ENCODE measurements around the gene IL17B.

DNA sequence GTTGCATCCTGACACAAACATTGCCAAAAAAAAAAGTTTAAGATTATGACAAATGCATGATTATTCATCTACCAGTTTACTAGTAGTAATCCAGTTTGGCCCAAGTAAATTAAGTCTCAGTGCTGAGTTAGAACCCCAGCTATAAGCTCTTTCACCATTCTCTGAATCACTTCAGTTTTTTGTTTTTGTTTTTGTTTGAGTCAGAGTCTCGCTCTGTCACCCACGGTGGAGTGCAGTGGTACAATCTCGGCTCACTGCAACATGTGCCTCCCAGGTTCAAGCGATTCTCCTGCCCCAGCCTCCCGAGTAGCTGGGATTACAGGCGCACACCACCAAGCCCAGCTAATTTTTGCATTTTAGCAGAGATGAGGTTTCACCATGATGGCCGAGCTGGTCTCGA, 22.7 kb downstream of the IL17B start:
- TF ChIP-seq POLR2AphosphoS5 (IDR thresholded peaks at IDR 0.05; ENCODE audit: borderline replicate concordance, low read depth, low read length) (no peak), EZH2 (IDR thresholded peaks at IDR 0.05) (no peak), FOXP2 (optimal IDR thresholded peaks at IDR 0.05; ENCODE audit: control extremely low read depth, extremely low read length, insufficient read depth) (no peak)

All from SK-N-MC (cell line).